Measurements from ENCODE around the gene TFDP1.

TFDP1 gene

GRCh38 chr13:113669231-113669754, 84.7 kb downstream of the TFDP1 start:
- no peak for DNase-seq

- no peak for DNase-seq
These were observed 85.3 kb downstream of the TFDP1 start for GRCh38 chr13:113669755-113670341.

- DNase-seq: no peak
These were observed 86.0 kb downstream of the TFDP1 start for GRCh38 chr13:113670541-113670940.

- DNase-seq: no peak
These were observed 86.8 kb downstream of the TFDP1 start for GRCh38 chr13:113671066-113672001.

- no peak for DNase-seq
These were observed 87.6 kb downstream of the TFDP1 start for GRCh38 chr13:113672002-113672651.

All from NCI-H146 (cell line).